CD14-positive monocyte (primary cell): ENCODE measurements around the gene MIER3. TPM values are rescaled to one million over a fixed set of nuclear protein-coding genes. Genes with fewer than 3 reads are reported as not detected.

Source experiments
- DNase-seq, 3 donors: peaks; one replicate each; pipeline ENCODE4 v3.0.0-alpha.2; 2011 to 2022
- H2AFZ ChIP-seq: 2 replicates; pipeline ENCODE4 v1.6.0; 2012; ENCODE audit warnings: mild to moderate bottlenecking, low read depth, low read length, inconsistent platforms; ENCODE audit not compliant: insufficient read depth, poor library complexity, severe bottlenecking
- H3K27ac ChIP-seq, 2 donors: 1 replicate in 1 of 2; 2 replicates in 1 of 2; pipeline ENCODE4 v1.5.1; 2012 to 2013; ENCODE audit warnings: low read length in 2 of 2, control low read depth in 1 of 2, inconsistent platforms in 1 of 2, low read depth in 1 of 2, mild to moderate bottlenecking in 1 of 2
- H3K27me3 ChIP-seq, 2 donors: one replicate each; pipeline versions ENCODE4 v1.6.0 to v1.6.1; 2011 to 2013; ENCODE audit warnings: low read length in 2 of 2; ENCODE audit not compliant: control insufficient read depth in 2 of 2, insufficient read depth in 2 of 2
- H3K36me3 ChIP-seq, 2 donors: replicated peaks in 1 of 2; 1 replicate in 1 of 2; 2 replicates in 1 of 2; pipeline versions ENCODE4 v1.5.1 to v1.6.1; 2012 to 2013; ENCODE audit warnings: low read length in 2 of 2, control low read depth in 1 of 2, inconsistent platforms in 1 of 2, mild to moderate bottlenecking in 1 of 2; ENCODE audit not compliant: insufficient read depth in 2 of 2, control insufficient read depth in 1 of 2
- H3K4me1 ChIP-seq, 2 donors: 1 replicate in 1 of 2; 2 replicates in 1 of 2; pipeline versions ENCODE4 v1.5.1 to v1.6.1; 2012 to 2013; ENCODE audit warnings: low read length in 2 of 2, control low read depth in 1 of 2, inconsistent platforms in 1 of 2, mild to moderate bottlenecking in 1 of 2, moderate library complexity in 1 of 2; ENCODE audit not compliant: insufficient read depth in 2 of 2, control insufficient read depth in 1 of 2
- H3K4me2 ChIP-seq: replicated peaks from 2 replicates; pipeline ENCODE3; 2012; ENCODE audit warnings: low read length, moderate library complexity, mild to moderate bottlenecking; ENCODE audit not compliant: poor library complexity, severe bottlenecking; ENCODE audit errors: extremely low read depth
- H3K4me3 ChIP-seq, 3 experiments: fragments of 200-600 bp in 1 of 3; sonication (generic) in 1 of 3; replicated peaks in 1 of 3; 1 replicate in 2 of 3; 2 replicates in 1 of 3; pipeline ENCODE4 v1.5.1; 2011 to 2013; ENCODE audit warnings: low read length in 3 of 3, mild to moderate bottlenecking in 3 of 3, control low read depth in 2 of 3, low read depth in 2 of 3, inconsistent platforms in 1 of 3, moderate library complexity in 1 of 3
- H3K79me2 ChIP-seq: 2 replicates; pipeline ENCODE4 v1.6.0; 2012; ENCODE audit warnings: mild to moderate bottlenecking, control low read depth, inconsistent platforms, low read length, moderate library complexity; ENCODE audit not compliant: insufficient read depth
- H3K9ac ChIP-seq: 2 replicates; pipeline ENCODE4 v1.6.0; 2017; ENCODE audit warnings: low read length, mild to moderate bottlenecking; ENCODE audit not compliant: insufficient read depth, poor library complexity, severe bottlenecking
- H3K9me3 ChIP-seq, 2 donors: replicated peaks in 1 of 2; 1 replicate in 1 of 2; 2 replicates in 1 of 2; pipeline versions ENCODE4 v1.5.1 to v1.6.1; 2012 to 2013; ENCODE audit warnings: low read length in 2 of 2, control low read depth in 1 of 2; ENCODE audit not compliant: control insufficient read depth in 1 of 2, insufficient read depth in 1 of 2
- H4K20me1 ChIP-seq: 2 replicates; pipeline ENCODE4 v1.6.0; 2012; ENCODE audit warnings: mild to moderate bottlenecking, low read length, control low read depth, moderate library complexity; ENCODE audit not compliant: insufficient read depth
- H3K27ac Mint-ChIP-seq, 7 donors: one replicate each; pipeline ENCODE4 v1.8.0; 2020; ENCODE audit warnings: mild to moderate bottlenecking in 7 of 7, mixed read lengths in 7 of 7, moderate library complexity in 6 of 7, inconsistent platforms in 2 of 7
- H3K27me3 Mint-ChIP-seq, 3 donors: one replicate each; pipeline ENCODE4 v1.8.0; 2021 to 2022; ENCODE audit warnings: low read depth in 3 of 3, mild to moderate bottlenecking in 3 of 3, mixed read lengths in 3 of 3, moderate library complexity in 3 of 3, inconsistent platforms in 1 of 3
- H3K36me3 Mint-ChIP-seq, 2 donors: one replicate each; pipeline ENCODE4 v1.8.0; 2020; ENCODE audit warnings: mixed read lengths in 2 of 2, inconsistent platforms in 1 of 2, mild to moderate bottlenecking in 1 of 2
- H3K4me1 Mint-ChIP-seq: one replicate; pipeline ENCODE4 v1.8.0; 2020; ENCODE audit warnings: mild to moderate bottlenecking, mixed read lengths
- H3K4me3 Mint-ChIP-seq, 2 donors: one replicate each; pipeline ENCODE4 v1.8.0; 2020; ENCODE audit warnings: mild to moderate bottlenecking in 2 of 2, mixed read lengths in 2 of 2, moderate library complexity in 1 of 2
- H3K9me3 Mint-ChIP-seq, 7 donors: one replicate each; pipeline ENCODE4 v1.8.0; 2020 to 2022; ENCODE audit warnings: mixed read lengths in 7 of 7, mild to moderate bottlenecking in 6 of 7, moderate library complexity in 6 of 7, inconsistent platforms in 2 of 7
- WGBS: methylation state at CpG from one replicate; pipeline ENCODE4 v1.1.5; 2013; ENCODE audit warnings: missing lambda C conversion rate; ENCODE audit not compliant: insufficient coverage; 5-methylcytosine and 5-hydroxymethylcytosine counted together
- intact Hi-C, 2 donors: fragments of 100-400 bp; cut with micrococcal nuclease; formaldehyde crosslinking; loops; one replicate each; pipeline versions ENCODE4 v1.15.0 to v1.15.1; 2023
- polyA plus RNA-seq, 3 donors: library from polyadenylated mRNA; depleted of rRNA in 1 of 3; unstranded in 2 of 3; stranded (reverse) in 1 of 3; fragments of 300-500 nt in 2 of 3; fragments of >200 nt in 1 of 3; fragmentation: Illumina TruSeq in 2 of 3; gene quantifications; 1 replicate in 2 of 3; 2 replicates in 1 of 3; pipeline ENCODE4 v1.2.3, GENCODE V29; 2012 to 2021
- TF ChIP-seq, protein P1 (sequence below): fragments of 200-600 bp; IDR thresholded peaks from one replicate; pipeline ENCODE4 v1.8.0; 2022; ENCODE audit warnings: antibody characterized with exemption, mild to moderate bottlenecking

MIER3 gene
- polyA plus RNA-seq, 3 donors = 2.4 to 5.7 (median 2.9) TPM

DNA sequence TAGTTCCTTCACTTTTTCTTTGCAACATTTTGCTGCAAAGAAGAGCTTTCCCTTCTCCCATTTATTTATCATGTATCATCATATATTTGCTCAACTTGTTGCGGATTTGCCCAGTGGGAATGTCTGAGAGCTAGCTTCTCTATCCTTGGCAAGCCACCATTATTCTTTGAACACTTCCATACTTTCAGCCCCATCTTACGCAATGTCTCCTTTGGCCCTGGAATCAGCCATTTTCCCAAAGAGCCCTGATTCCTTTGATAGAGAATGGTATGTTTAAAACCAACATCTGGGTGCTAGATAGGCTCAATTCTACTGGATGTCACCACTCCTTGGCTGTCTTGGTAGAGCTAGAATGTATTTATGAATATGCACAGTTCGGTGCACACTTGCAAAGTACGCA lies 55.2 kb downstream of the MIER3 start:
- Histone ChIP-seq H3K4me2 (no peak overlapping the region), H3K9me3 (no peaks in the 10 kb centered on the region), H3K9ac (no peak overlapping the region), H3K36me3 (peaks cover 43 to 55% of the 10 kb centered on the region in 2 donors), H3K4me1 (peaks cover 0 to 5% of the 10 kb centered on the region in 2 donors), H2AFZ (no peak overlapping the region), H3K27me3 (no peaks in the 10 kb centered on the region), H3K79me2 (no peaks in the 10 kb centered on the region), H4K20me1 (peaks cover 56% of the 10 kb centered on the region), H3K4me3 (no peak overlapping the region), H3K27ac (no peak overlapping the region)
- H3K4me3 Mint-ChIP-seq = no peak overlapping the region
- H3K36me3 Mint-ChIP-seq = peaks cover 47 to 50% of the 10 kb centered on the region in 2 donors
- H3K27ac Mint-ChIP-seq = no peak overlapping the region
- H3K4me1 Mint-ChIP-seq = no peaks in the 10 kb centered on the region
- TF ChIP-seq, protein P1, sequence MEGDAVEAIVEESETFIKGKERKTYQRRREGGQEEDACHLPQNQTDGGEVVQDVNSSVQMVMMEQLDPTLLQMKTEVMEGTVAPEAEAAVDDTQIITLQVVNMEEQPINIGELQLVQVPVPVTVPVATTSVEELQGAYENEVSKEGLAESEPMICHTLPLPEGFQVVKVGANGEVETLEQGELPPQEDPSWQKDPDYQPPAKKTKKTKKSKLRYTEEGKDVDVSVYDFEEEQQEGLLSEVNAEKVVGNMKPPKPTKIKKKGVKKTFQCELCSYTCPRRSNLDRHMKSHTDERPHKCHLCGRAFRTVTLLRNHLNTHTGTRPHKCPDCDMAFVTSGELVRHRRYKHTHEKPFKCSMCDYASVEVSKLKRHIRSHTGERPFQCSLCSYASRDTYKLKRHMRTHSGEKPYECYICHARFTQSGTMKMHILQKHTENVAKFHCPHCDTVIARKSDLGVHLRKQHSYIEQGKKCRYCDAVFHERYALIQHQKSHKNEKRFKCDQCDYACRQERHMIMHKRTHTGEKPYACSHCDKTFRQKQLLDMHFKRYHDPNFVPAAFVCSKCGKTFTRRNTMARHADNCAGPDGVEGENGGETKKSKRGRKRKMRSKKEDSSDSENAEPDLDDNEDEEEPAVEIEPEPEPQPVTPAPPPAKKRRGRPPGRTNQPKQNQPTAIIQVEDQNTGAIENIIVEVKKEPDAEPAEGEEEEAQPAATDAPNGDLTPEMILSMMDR = no peak
- no CpG with 5 or more reads among the region's 4 CpGs for WGBS
- no peak for DNase-seq
- intact Hi-C loops = no loop called here
- no peaks in the 10 kb centered on the region for H3K27me3 Mint-ChIP-seq
- H3K9me3 Mint-ChIP-seq = peaks cover 0 to 1% (median 0%) of the 10 kb centered on the region in 7 donors

DNA sequence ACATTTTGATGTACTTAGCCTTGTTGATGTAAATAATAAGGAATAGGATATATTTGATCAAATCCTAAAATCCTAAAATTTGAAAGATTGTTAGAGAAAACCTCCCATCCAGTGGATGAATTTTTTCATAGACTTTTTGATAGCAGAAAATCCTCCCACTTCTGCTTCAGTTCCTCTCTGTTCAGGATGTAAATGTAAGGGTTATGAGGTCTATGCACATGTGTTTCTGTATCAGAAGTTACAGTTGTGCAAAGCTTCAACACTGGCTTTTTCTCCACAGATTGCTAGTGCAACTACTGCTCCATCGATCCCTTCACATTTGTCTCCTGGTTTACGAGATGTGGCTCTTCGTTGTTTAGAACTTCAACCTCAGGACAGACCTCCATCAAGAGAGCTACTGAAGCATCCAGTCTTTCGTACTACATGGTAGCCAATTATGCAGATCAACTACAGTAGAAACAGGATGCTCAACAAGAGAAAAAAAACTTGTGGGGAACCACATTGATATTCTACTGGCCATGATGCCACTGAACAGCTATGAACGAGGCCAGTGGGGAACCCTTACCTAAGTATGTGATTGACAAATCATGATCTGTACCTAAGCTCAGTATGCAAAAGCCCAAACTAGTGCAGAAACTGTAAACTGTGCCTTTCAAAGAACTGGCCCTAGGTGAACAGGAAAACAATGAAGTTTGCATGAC lies 58.5 kb downstream of the MIER3 start:
- H3K79me2 ChIP-seq = peaks cover 19% of the 10 kb centered on the region
- intact Hi-C loops = no loop called here
- H3K4me3 ChIP-seq = no peak overlapping the region
- no peak overlapping the region for H3K4me2 ChIP-seq
- Mint-ChIP-seq H3K27ac (no peak overlapping the region), H3K9me3 (peaks cover 0 to 1% (median 0%) of the 10 kb centered on the region in 7 donors), H3K27me3 (no peaks in the 10 kb centered on the region), H3K4me1 (no peaks in the 10 kb centered on the region), H3K36me3 (peaks cover 77 to 81% of the 10 kb centered on the region in 2 donors), H3K4me3 (no peak overlapping the region)
- no peaks in the 10 kb centered on the region for H3K4me1 ChIP-seq
- WGBS = 85% methylated on average over 4 of the region's 5 CpGs
- no peak overlapping the region for H3K27ac ChIP-seq
- no peak overlapping the region for H2AFZ ChIP-seq
- TF ChIP-seq, protein P1 = no peak
- DNase-seq = no peak
- peaks cover 70 to 89% of the 10 kb centered on the region in 2 donors for H3K36me3 ChIP-seq
- H4K20me1 ChIP-seq = peaks cover 83% of the 10 kb centered on the region
- no peak overlapping the region for H3K9ac ChIP-seq
- H3K9me3 ChIP-seq = no peaks in the 10 kb centered on the region
- H3K27me3 ChIP-seq = no peaks in the 10 kb centered on the region
